ENCODE measurements around the gene SLC51B.
A peak's percentile ranks its signal among the peaks of the same experiment; 100 is the strongest.
"Not testable (repeated sequence)": the region's sequence is repeated elsewhere in the genome, so short reads cannot be mapped to it uniquely, and the experiment has no call there.

The SLC51B gene

GRCh38 chr15:65066635-65067316 is 21.6 kb downstream of the SLC51B start:
- DNase-seq = no peak

- no peak for DNase-seq
Measured at GRCh38 chr15:65067317-65067644, 22.1 kb downstream of the SLC51B start.

GRCh38 chr15:65067645-65068402 is 22.6 kb downstream of the SLC51B start, which contains the start of gene RASL12:
TSS of gene RASL12 (minus strand) at chr15:65067991. CDS start at chr15:65067835, 156 bp downstream.
- DNase-seq = no peak

GRCh38 chr15:65068403-65068788 is 23.2 kb downstream of the SLC51B start:
- no peak for DNase-seq

- no peak for DNase-seq
Measured at GRCh38 chr15:65069179-65069578, 24.0 kb downstream of the SLC51B start.

- no peak for DNase-seq
Measured at GRCh38 chr15:65069779-65070546, 24.8 kb downstream of the SLC51B start.

GRCh38 chr15:65071381-65071811 is 26.2 kb downstream of the SLC51B start:
- no peak for DNase-seq

GRCh38 chr15:65072027-65072426 is 26.8 kb downstream of the SLC51B start:
- DNase-seq = no peak

GRCh38 chr15:65072617-65073016 is 27.4 kb downstream of the SLC51B start:
- no peak for DNase-seq

GRCh38 chr15:65074946-65075345 is 29.8 kb downstream of the SLC51B start:
- not testable (repeated sequence) for DNase-seq

GRCh38 chr15:65075607-65076395 is 30.6 kb downstream of the SLC51B start:
- DNase-seq = not testable (repeated sequence)

GRCh38 chr15:65076486-65077290 is 31.5 kb downstream of the SLC51B start, which contains the start of gene KBTBD13:
TSS of gene KBTBD13 (plus strand) at chr15:65076746. CDS start at chr15:65076816, 70 bp downstream.
- no peak for DNase-seq

GRCh38 chr15:65077291-65077980 is 32.2 kb downstream of the SLC51B start:
- DNase-seq = no peak

GRCh38 chr15:65077981-65078352 is 32.8 kb downstream of the SLC51B start:
- peak in 3 of 5 donors; percentile 26 to 35 (median 35) for DNase-seq

GRCh38 chr15:65079580-65079979 is 34.4 kb downstream of the SLC51B start:
- no peak for DNase-seq

GRCh38 chr15:65081270-65081669 is 36.1 kb downstream of the SLC51B start:
- no peak for DNase-seq

- no peak for DNase-seq
Measured at GRCh38 chr15:65081758-65082157, 36.6 kb downstream of the SLC51B start.

GRCh38 chr15:65082303-65082953 is 37.2 kb downstream of the SLC51B start:
- peak in 1 of 5 donors; percentile 7 for DNase-seq

GRCh38 chr15:65083262-65083701 is 38.1 kb downstream of the SLC51B start:
- no peak for DNase-seq

GRCh38 chr15:65084500-65085206 is 39.5 kb downstream of the SLC51B start:
- DNase-seq = no peak

Measured in T-helper 1 cell (primary cell).